ENCODE results near the gene MTREX.

Gene MTREX

GRCh38 chr5:55338810-55339243, 31.0 kb downstream of the MTREX start:
- peak overlapping the region; percentile 41 for H3K27ac Mint-ChIP-seq
- H3K4me1 Mint-ChIP-seq (ENCODE audit: low read depth): peaks cover 19% of the 10 kb centered on the region
- H3K27me3 Mint-ChIP-seq (ENCODE audit: low read depth): no peaks in the 10 kb centered on the region
- H3K9me3 Mint-ChIP-seq: no peaks in the 10 kb centered on the region
- H3K4me3 Mint-ChIP-seq: peak overlapping the region; percentile 11
- peaks cover 38% of the 10 kb centered on the region for H3K36me3 Mint-ChIP-seq (ENCODE audit: low read depth)
- DNase-seq (ENCODE audit: low spot score): peak; percentile 69

- Mint-ChIP-seq H3K27ac (no peak overlapping the region), H3K9me3 (no peaks in the 10 kb centered on the region), H3K27me3 (ENCODE audit: low read depth) (no peaks in the 10 kb centered on the region), H3K4me3 (no peak overlapping the region), H3K36me3 (ENCODE audit: low read depth) (peaks cover 59% of the 10 kb centered on the region), H3K4me1 (ENCODE audit: low read depth) (peaks cover 13% of the 10 kb centered on the region)
- no peak for DNase-seq (ENCODE audit: low spot score)
These were observed 35.3 kb downstream of the MTREX start for GRCh38 chr5:55343107-55343506.

GRCh38 chr5:55343609-55344008, 35.8 kb downstream of the MTREX start:
- H3K36me3 Mint-ChIP-seq (ENCODE audit: low read depth): peaks cover 58% of the 10 kb centered on the region
- no peaks in the 10 kb centered on the region for H3K9me3 Mint-ChIP-seq
- H3K4me1 Mint-ChIP-seq (ENCODE audit: low read depth): peaks cover 8% of the 10 kb centered on the region
- H3K27ac Mint-ChIP-seq: no peak overlapping the region
- no peaks in the 10 kb centered on the region for H3K27me3 Mint-ChIP-seq (ENCODE audit: low read depth)
- no peak for DNase-seq (ENCODE audit: low spot score)
- no peak overlapping the region for H3K4me3 Mint-ChIP-seq

- Mint-ChIP-seq H3K27me3 (ENCODE audit: low read depth) (no peaks in the 10 kb centered on the region), H3K27ac (peak overlapping the region; percentile 66), H3K9me3 (no peaks in the 10 kb centered on the region), H3K4me1 (ENCODE audit: low read depth) (peaks cover 2% of the 10 kb centered on the region), H3K36me3 (ENCODE audit: low read depth) (peaks cover 59% of the 10 kb centered on the region), H3K4me3 (no peak overlapping the region)
- peak; percentile 39 for DNase-seq (ENCODE audit: low spot score)
These were observed 36.7 kb downstream of the MTREX start for GRCh38 chr5:55344392-55344992.

- H3K9me3 Mint-ChIP-seq: no peaks in the 10 kb centered on the region
- H3K27ac Mint-ChIP-seq: no peak overlapping the region
- no peak overlapping the region for H3K4me3 Mint-ChIP-seq
- no peaks in the 10 kb centered on the region for H3K27me3 Mint-ChIP-seq (ENCODE audit: low read depth)
- no peak for DNase-seq (ENCODE audit: low spot score)
- H3K4me1 Mint-ChIP-seq (ENCODE audit: low read depth): peaks cover 2% of the 10 kb centered on the region
- H3K36me3 Mint-ChIP-seq (ENCODE audit: low read depth): peaks cover 65% of the 10 kb centered on the region
These were observed 37.5 kb downstream of the MTREX start for GRCh38 chr5:55345327-55345726.

GRCh38 chr5:55347786-55348185, 40.0 kb downstream of the MTREX start:
- Mint-ChIP-seq H3K27ac (no peak overlapping the region), H3K9me3 (no peaks in the 10 kb centered on the region), H3K36me3 (ENCODE audit: low read depth) (peaks cover 69% of the 10 kb centered on the region), H3K4me1 (ENCODE audit: low read depth) (peaks cover 2% of the 10 kb centered on the region), H3K4me3 (no peak overlapping the region), H3K27me3 (ENCODE audit: low read depth) (no peaks in the 10 kb centered on the region)
- no peak for DNase-seq (ENCODE audit: low spot score)

GRCh38 chr5:55350754-55351153, 43.0 kb downstream of the MTREX start:
- H3K4me3 Mint-ChIP-seq: no peak overlapping the region
- H3K9me3 Mint-ChIP-seq: no peaks in the 10 kb centered on the region
- no peak overlapping the region for H3K27ac Mint-ChIP-seq
- no peak for DNase-seq (ENCODE audit: low spot score)
- peaks cover 2% of the 10 kb centered on the region for H3K4me1 Mint-ChIP-seq (ENCODE audit: low read depth)
- H3K36me3 Mint-ChIP-seq (ENCODE audit: low read depth): peaks cover 66% of the 10 kb centered on the region
- H3K27me3 Mint-ChIP-seq (ENCODE audit: low read depth): no peaks in the 10 kb centered on the region

GRCh38 chr5:55356896-55357295, 49.1 kb downstream of the MTREX start:
- H3K4me1 Mint-ChIP-seq (ENCODE audit: low read depth): peaks cover 5% of the 10 kb centered on the region
- no peak overlapping the region for H3K4me3 Mint-ChIP-seq
- H3K27me3 Mint-ChIP-seq (ENCODE audit: low read depth): no peaks in the 10 kb centered on the region
- no peak overlapping the region for H3K27ac Mint-ChIP-seq
- H3K36me3 Mint-ChIP-seq (ENCODE audit: low read depth): peaks cover 54% of the 10 kb centered on the region
- no peak for DNase-seq (ENCODE audit: low spot score)
- no peaks in the 10 kb centered on the region for H3K9me3 Mint-ChIP-seq

GRCh38 chr5:55360190-55360589, 52.4 kb downstream of the MTREX start:
- no peak overlapping the region for H3K27ac Mint-ChIP-seq

GRCh38 chr5:55363856-55364255, 56.1 kb downstream of the MTREX start:
- no peak for DNase-seq (ENCODE audit: low spot score)
- Mint-ChIP-seq H3K9me3 (no peaks in the 10 kb centered on the region), H3K27ac (no peak overlapping the region), H3K36me3 (ENCODE audit: low read depth) (peaks cover 39% of the 10 kb centered on the region), H3K27me3 (ENCODE audit: low read depth) (no peaks in the 10 kb centered on the region), H3K4me3 (no peak overlapping the region), H3K4me1 (ENCODE audit: low read depth) (peaks cover 5% of the 10 kb centered on the region)

More at GRCh38 chr5:55360190-55360589, 52.4 kb downstream of the MTREX start:
- no peak overlapping the region for H3K4me3 Mint-ChIP-seq
- no peaks in the 10 kb centered on the region for H3K27me3 Mint-ChIP-seq (ENCODE audit: low read depth)
- DNase-seq (ENCODE audit: low spot score): no peak
- peaks cover 9% of the 10 kb centered on the region for H3K4me1 Mint-ChIP-seq (ENCODE audit: low read depth)
- no peaks in the 10 kb centered on the region for H3K9me3 Mint-ChIP-seq
- peaks cover 41% of the 10 kb centered on the region for H3K36me3 Mint-ChIP-seq (ENCODE audit: low read depth)

GRCh38 chr5:55364537-55365055, 56.8 kb downstream of the MTREX start:
- H3K9me3 Mint-ChIP-seq: no peaks in the 10 kb centered on the region
- no peak overlapping the region for H3K27ac Mint-ChIP-seq
- no peaks in the 10 kb centered on the region for H3K27me3 Mint-ChIP-seq (ENCODE audit: low read depth)
- H3K4me3 Mint-ChIP-seq: no peak overlapping the region
- no peak for DNase-seq (ENCODE audit: low spot score)
- peaks cover 5% of the 10 kb centered on the region for H3K4me1 Mint-ChIP-seq (ENCODE audit: low read depth)
- peaks cover 40% of the 10 kb centered on the region for H3K36me3 Mint-ChIP-seq (ENCODE audit: low read depth)

- Mint-ChIP-seq H3K4me1 (ENCODE audit: low read depth) (no peaks in the 10 kb centered on the region), H3K4me3 (no peak overlapping the region), H3K9me3 (peaks cover 17% of the 10 kb centered on the region), H3K27ac (no peak overlapping the region), H3K36me3 (ENCODE audit: low read depth) (peaks cover 63% of the 10 kb centered on the region), H3K27me3 (ENCODE audit: low read depth) (no peaks in the 10 kb centered on the region)
- no peak for DNase-seq (ENCODE audit: low spot score)
These were observed 62.6 kb downstream of the MTREX start for GRCh38 chr5:55370291-55370925.

GRCh38 chr5:55371145-55371544, 63.4 kb downstream of the MTREX start:
- Mint-ChIP-seq H3K4me1 (ENCODE audit: low read depth) (no peaks in the 10 kb centered on the region), H3K36me3 (ENCODE audit: low read depth) (peaks cover 66% of the 10 kb centered on the region), H3K9me3 (peaks cover 21% of the 10 kb centered on the region), H3K4me3 (no peak overlapping the region), H3K27ac (no peak overlapping the region), H3K27me3 (ENCODE audit: low read depth) (no peaks in the 10 kb centered on the region)
- DNase-seq (ENCODE audit: low spot score): no peak

- H3K36me3 Mint-ChIP-seq (ENCODE audit: low read depth): peaks cover 60% of the 10 kb centered on the region
- no peak overlapping the region for H3K4me3 Mint-ChIP-seq
- peaks cover 21% of the 10 kb centered on the region for H3K9me3 Mint-ChIP-seq
- H3K27ac Mint-ChIP-seq: no peak overlapping the region
- DNase-seq (ENCODE audit: low spot score): no peak
- H3K4me1 Mint-ChIP-seq (ENCODE audit: low read depth): no peaks in the 10 kb centered on the region
- no peaks in the 10 kb centered on the region for H3K27me3 Mint-ChIP-seq (ENCODE audit: low read depth)
These were observed 64.5 kb downstream of the MTREX start for GRCh38 chr5:55372130-55372925.
